HG02798 (cell line): Measurements from ENCODE around the gene FAHD2A.
"Not testable (repeated sequence)": the region's sequence is repeated elsewhere in the genome, so short reads cannot be mapped to it uniquely, and the experiment has no call there.

Source experiments
- ATAC-seq: cut with Tn5 transposase; IDR thresholded peaks from one replicate; pipeline ENCODE4 v1.9.1; 2021; ENCODE audit warnings: mild to moderate bottlenecking; ENCODE audit not compliant: unreplicated experiment, poor library complexity

The FAHD2A gene, protein sequence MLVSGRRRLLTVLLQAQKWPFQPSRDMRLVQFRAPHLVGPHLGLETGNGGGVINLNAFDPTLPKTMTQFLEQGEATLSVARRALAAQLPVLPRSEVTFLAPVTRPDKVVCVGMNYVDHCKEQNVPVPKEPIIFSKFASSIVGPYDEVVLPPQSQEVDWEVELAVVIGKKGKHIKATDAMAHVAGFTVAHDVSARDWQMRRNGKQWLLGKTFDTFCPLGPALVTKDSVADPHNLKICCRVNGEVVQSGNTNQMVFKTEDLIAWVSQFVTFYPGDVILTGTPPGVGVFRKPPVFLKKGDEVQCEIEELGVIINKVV

DNA sequence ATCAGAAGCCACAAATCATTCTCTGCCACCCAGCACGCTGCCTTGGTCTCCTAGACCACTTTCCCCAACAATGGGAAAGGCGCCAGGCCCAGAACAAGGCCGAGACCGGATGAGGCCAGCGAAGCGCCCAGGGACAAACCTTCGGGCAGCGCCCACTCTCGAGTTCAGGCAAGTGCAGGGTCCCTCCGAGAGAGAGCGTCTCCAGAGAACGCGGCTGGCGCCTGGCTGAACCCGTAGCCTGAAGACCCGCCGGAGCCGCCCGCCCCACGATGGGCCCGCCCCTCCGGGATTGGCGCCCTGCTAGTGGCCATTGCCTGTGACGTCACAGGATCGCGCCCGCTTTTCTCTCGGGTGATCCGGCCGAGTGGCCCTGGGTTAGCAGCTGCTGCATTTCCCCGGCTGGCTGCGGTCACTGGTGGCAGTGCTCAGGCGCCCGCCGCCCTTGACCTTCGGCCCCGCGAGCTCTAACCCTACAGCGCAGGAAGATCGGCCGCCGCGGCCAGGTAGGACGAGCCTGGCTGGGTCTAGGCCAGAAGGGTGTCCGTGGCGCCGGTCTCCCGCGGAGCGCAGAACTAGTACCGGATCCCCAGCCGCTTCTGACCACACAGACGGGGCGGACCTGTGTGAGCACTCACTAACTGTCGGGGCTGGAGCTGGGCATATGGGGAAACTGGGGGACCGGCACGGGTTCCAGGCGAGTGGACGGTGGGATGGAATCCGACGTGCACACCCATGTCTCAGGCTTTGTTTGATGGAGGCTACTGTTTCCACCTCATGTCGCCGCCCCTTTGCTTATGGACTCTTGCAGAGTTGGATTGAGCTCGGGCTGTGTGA lies at the start of gene FAHD2A:
Gene FAHD2A, plus strand, starts transcription at position 339 of the 834 bp plus-strand sequence. CDS start 2,851 bp downstream, outside the sequence.
- peak; percentile 97 for ATAC-seq

DNA sequence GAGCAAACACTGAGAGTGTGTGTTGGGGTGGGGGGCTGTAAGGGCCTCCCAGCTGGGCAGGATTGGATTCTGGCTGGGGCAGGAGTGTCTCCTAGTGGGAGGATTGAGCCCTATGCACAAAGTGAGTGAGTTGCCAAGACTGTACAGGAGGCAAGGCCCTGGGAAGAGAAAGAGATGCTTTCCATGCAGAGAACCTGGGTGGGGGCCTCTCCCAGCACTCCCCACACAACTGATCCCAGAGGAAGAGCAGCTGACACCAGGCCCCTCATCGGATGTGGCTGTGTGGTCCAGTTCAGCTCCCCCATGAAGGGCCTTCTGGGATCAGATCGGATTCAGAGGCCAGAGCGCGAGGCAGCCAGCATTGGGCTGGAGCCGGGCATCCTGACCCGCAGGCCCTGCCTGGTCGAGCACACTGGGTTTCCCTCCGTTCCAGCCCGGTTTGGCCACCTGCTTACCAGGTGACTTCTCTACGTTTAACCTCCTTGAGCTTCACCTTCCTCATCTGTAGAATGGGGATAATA lies 49.4 kb upstream of the FAHD2A start:
- no peak for ATAC-seq

DNA sequence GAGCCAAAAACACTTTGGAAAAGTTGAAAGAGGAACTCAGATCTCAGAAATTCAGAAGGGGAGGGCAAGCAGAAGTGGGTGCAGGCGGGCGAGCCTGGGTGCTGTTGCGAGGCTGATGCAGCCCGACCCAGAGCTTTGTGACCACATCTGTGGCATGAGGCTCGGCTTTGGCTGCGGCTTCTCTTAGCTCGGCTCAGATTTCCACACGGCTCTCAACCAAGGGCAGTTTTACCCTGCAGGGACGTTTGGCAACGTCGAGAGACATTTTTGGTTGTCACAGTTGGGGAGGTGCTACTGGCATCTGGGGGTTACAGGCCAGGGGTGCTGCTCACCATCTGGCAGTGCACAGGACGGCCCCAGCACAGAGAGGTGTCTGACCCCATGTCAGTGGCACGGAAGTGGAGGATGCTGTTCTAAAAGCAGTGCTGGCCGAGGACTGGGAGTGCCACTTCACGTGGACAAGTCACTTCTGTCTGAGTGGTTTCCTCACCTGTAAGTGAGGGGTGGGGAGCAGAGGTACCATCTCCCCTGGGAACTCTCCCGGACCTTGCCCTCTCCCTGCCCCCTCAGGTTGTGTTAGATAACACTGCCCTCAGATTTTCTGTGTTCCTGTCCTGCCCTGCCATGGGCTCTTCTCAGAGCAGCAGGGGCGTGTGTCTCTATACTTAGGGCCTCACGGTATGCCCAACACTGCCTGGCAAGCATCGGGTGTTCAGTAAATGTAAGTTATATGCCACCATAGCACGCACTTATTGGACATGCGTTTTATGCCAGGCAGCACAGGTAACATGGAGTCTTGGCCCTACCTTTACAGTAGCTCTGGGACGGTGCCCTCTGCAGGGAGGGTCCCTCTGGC lies 48.7 kb upstream of the FAHD2A start:
- no peak for ATAC-seq

DNA sequence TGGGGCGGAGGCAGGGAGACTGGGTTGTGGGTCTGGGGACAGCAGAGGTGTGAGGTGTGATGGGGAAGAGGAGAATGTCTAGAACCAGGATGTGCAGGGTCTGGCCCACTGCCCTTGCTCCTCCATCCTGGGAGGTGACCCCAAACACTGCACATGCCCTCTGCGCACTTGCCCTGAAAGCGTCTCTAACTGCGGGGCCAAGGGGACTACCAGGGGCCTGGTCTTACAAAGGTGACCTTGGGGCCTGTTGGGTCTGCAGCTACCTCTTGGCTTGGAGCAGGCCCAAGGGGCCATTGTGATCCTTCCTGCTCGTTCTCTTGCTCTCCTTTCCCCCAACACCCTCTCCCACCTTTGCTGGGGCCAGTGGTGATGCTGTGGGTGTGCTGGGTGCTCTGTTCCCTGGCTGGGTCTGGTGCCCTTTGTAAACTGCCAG lies 48.0 kb upstream of the FAHD2A start:
- no peak for ATAC-seq

DNA sequence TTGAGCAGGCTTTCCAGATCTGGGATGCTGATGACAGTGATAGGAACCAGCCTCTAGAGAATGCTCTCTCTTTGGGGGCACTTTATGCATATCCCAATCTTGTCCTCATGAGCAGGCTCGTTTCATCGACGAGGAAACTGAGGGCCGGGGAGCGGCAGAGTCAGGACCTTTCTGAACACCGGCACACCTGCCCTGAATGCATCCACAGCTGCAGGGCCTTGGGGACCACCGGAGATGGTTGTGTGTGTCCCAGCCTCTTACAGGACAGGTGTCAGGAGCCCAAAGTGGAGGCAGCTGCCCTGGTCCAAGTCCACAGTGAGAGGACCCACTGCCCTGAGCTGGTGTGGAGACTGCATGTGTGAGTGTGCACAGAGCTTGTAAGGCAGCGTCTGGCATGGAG lies 47.6 kb upstream of the FAHD2A start:
- ATAC-seq: no peak

DNA sequence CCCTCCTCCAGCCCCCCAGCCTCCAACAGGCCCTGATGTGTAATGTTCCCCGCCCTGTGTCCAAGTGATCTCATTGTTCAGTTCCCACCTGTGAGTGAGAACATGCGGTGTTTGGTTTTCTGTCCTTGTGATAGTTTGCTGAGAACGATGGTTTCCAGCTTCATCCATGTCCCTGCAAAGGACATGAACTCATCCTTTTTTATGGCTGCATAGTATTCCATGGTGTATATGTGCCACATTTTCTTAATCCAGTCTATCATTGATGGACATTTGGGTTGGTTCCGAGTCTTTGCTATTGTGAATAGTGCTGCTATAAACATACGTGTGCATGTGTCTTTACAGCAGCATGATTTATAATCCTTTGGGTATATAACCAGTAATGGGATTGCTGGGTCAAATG lies 47.0 kb upstream of the FAHD2A start:
- ATAC-seq: not testable (repeated sequence)

DNA sequence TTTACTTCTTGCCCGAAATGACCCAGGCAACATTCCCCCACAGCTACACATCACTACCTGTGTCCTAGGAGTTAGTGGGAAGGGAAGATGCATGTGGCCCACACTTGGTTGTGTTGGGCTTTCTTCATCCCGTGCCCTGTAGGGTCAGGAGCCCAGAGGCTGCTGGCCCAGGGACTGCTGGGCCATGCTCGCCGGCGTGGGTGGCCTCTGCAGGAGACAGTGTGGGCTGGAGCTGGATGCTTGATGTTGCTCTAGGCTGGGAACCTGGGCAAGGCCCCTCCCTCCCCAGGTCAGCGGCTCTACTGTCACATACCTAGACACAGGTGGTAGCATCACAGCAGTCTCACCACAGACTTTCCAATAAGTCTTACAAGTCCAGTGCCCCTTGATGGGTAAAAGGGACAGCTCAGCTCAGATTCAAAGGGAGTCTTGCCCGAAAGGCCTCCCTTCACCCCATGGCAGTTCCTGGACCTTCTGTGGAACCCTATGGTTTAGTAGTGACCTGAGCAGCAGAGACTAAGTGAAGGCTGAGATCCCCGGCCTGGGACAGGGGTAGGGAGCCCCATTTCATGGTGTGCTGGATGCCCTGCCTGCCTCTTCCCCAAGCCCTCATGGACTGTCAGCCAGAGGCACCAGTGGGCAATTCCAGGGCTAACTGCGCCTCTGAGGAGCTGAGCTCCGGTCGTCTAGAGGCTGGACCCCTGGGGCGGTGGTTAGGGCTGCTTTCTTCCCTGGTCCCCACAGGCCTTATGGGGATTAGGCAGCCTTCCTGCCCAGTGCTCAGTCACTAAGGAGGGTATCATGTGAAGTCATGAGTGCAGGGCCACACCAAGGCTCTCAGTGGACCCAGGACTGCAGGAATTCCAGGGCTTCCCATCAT lies 45.4 kb upstream of the FAHD2A start:
- ATAC-seq: no peak

DNA sequence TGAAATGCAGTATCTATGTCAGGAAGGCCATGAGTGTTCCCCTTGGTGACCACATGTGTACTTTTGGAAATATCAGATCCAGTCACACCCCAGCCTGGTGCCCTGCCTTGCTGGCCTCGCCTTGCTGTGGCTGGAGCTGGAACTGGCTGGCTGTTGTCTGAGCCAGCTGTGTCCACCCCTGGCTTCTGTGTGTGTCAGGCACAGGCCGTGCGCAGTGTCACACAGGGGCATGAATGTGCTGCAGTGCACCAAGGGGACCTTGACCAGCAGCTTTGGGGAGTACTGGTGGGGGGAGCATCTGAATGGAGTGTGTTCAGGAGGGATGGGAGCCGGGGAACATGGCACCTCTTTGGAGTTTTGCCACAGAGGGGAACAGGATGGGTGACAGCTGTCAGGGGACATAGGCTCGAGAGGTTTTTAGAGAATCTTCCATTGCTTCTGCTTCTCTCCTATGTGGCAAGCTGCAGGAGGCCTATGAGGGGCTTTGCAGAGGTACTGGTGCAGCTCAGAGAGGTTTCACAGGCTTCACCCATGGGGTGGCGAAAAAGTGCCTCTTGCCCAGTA lies 44.7 kb upstream of the FAHD2A start:
- no peak for ATAC-seq

DNA sequence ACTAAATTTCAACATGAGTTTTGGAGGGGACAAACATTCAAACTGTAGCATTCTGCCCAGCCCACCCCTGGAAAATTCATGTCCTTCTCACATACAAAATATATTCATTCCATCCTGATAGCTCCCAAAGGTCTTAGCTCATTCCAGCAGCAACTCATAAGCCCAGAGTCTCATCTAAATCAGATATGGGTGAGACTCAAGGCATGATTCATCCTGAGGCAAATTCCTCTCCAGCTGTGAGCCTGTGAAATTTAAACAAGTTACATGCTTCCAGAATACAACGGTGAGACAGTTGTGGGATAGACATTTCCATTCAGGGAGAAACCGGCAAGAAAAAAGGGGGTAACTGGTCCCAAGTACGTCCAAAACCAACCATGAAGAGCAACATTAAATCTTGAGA lies 43.5 kb upstream of the FAHD2A start:
- ATAC-seq: no peak

DNA sequence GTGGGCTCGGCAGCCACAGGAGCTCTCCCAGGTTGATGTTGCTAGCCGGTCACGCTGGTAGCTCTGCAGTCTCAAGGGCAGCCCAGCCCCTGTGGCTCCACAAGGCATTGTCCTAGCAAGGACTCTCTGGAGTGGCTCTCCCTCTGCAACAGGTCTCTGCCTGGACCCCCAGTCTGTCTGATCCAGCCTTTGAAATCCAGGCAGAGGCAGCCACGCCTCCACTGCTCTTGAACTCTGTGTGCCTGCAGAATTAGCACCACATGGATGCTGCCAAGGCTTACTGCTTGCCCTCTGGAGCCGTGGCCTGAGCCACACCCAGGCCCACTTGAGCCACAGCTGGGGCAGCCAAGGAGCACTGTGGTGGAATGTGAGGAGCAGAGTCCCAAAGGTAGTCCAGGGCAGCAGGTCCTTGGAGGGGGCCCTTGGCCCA lies 43.0 kb upstream of the FAHD2A start:
- ATAC-seq: no peak

DNA sequence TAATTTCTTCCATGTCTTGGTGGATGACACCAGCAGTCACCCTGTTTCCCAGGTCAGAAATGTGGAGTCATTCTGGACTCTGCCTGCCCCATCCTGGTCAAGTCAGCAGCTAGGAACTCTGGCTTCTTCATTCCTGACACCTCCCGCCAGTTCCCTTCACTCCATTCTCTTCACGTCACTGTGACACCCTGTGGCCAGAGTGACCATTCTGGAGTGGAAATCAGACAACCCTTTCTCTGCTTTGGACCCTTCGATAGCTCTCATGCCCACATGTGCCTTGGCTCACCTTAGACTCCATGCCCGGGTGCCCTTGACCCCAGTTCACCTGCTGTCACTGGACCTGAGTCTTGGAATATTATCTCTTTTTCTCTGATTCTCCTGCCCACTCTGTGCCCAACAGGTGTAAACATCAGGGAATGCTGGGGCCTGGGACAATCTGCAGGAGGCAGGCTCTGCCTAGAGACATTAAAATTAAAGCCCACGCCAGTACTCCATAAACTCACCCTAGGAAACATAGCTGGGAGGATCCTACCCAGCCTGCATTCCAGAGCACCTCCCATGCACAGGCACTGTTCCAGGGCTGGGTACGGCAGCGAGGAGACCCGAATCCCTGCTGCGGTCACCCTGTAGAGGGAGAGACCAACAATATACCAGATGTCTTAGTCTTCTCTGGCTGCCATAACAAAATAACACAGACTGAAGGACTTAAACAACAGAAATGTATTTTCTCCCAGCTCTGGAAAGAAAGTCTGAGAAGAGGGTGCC lies 41.1 kb upstream of the FAHD2A start:
- ATAC-seq: no peak

DNA sequence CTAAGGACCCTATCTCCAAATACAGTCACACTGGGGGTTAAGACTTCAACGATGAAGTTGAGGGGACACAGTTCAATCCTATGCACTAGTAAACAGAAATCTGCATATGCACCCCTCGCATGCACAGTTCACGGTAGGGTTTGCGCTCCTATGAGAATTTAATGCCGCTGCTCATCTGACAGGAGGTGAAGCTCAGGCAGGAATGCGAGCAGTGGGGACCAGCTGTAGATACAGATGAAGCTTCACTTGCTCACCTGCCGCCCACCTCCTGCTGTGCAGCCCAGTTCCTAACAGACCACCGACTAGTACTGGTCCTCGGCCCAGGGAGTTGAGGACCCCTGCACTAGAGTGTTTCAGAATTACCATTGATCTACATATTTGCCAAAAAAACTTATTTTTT lies 40.0 kb upstream of the FAHD2A start:
- ATAC-seq: no peak

DNA sequence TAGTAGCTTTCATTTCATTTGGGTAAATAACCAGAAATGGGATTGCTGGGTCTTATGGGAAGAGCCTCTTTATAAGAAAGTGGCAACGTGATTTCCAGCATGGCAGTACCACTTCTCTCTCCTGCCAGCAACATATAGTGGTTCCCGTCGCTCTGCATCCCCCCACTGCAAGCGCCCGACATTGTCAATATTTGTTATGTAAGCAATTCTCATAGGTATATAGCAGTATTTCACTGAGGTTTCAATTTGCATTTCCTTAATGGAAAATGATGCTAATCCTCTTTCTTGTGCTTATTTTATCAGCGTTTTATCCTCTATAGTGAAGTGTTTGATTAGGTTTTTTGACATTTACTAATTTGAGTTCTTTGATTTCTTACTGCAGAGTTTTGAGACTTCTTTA lies 36.0 kb upstream of the FAHD2A start:
- no peak for ATAC-seq

DNA sequence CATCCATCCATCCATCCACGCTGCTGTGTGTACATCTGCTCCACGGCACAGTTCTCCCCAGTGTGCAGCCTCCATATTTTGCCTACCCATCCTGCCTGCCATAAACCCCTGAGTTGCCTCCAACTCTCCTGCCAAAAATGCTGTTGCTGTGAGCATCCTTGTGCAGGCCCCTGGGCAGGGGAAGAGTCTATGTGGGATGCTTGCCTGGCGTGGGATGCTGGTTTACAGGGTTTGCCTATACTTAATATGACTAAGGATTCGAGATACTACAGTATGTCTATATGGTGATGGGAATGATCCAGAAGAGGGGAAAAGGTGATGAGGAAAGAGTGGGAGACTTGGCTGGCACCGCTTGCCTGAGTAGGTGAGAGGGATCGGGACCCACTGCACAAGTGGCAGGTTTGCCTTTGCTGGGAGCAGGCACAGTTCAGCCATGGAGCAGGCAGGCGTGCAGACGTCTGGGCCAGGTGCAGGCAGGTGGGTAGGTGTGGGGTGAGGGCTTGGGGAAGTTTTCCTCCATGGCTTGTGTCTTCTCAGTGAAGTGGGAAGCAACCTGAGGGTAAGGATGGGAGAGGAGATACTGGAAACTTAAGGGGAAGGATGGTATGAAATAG lies 30.2 kb upstream of the FAHD2A start:
- ATAC-seq: no peak

DNA sequence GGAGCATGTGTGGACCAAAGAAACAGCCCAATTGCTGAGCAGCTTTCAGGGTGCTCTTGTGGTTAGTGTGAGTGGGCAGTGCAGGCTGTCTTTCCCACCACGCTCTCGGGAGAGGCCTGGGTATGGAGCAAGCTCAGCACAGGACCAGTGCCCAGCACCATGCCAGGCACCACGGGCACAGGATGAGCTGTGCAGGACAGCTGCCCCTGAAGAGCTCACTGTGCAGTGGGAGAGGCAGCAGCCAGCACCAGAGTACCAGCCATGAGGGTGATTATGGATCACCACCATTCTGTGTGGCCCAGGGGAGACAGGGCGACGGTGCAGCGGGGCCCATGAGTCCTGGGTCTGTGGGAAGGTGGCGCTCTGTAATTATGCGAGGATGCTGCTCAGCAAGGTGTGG lies 29.7 kb upstream of the FAHD2A start:
- ATAC-seq: no peak

DNA sequence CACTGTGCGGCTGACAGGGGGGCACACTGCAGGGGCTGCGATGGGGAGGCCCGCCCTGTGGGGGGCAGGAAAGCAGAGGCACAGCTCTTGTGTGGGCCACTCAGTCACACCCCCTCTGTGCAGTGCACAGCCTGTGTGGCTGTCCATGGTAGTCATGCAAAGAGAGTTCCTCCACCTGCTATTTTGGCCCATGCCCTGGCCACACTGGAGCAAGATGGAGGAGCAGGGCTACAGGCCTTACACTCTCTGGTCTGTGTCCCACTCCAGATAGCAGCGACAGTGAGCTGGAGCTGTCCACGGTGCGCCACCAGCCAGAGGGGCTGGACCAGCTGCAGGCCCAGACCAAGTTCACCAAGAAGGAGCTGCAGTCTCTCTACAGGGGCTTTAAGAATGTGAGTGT lies 28.5 kb upstream of the FAHD2A start:
- no peak for ATAC-seq

DNA sequence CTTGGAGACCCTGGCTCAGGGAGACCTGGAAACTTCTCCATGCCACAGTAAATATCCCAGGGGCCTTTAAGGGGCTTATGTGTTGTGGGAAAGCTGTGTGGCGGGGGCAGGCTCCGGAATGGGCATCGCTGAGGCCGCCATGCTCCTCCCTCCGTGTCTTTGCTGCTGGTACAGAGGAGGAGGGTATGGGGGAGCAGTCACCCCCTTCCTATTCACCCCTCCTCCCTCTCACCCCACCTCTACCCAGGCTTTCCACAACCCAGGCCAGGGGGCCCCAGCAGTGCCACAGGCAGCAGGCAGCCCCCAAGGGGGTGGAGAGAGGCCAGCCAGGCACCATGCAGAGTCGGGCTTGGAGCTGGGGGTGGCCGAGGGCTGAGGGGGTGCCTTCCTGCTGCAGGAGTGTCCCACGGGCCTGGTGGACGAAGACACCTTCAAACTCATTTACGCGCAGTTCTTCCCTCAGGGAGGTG lies 28.0 kb upstream of the FAHD2A start:
- ATAC-seq: no peak

DNA sequence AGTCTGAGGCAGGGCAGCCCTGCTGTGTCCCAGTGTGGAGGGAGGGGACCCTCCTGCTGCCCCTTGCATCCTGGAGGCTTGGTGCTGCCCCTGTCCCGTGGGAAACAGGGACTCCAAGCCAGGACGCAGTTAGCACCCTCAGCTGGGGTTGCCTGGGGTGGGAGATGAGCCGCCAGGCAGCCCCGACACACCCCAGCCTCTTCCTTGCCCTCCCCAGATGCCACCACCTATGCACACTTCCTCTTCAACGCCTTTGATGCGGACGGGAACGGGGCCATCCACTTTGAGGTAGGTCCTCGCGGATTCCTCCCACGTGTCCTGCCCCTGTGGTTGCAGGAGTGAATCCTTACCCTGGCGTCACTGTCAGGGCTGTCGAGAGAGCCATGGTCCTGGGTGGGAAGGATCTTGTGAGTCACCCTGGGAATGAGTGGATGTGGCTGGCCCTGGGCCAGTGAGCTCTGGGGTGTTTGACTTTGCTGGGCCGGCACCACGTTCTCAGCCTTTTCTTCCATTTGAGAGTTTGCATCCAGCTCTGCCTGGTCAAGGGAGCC lies 27.5 kb upstream of the FAHD2A start:
- ATAC-seq: no peak
